B cell (primary cell): ENCODE results near the gene C19orf73.

Experiments
- EZH2 ChIP-seq: IDR thresholded peaks from 2 replicates; pipeline ENCODE4 v1.6.1; 2012; ENCODE audit warnings: borderline replicate concordance, low read depth, mild to moderate bottlenecking, moderate library complexity, low read length; ENCODE audit not compliant: insufficient read depth, poor library complexity, severe bottlenecking
- TF ChIP-seq, protein P1 (sequence below): fragments of 200-600 bp; IDR thresholded peaks from one replicate; pipeline ENCODE4 v1.8.0; 2022; ENCODE audit warnings: antibody characterized with exemption, mild to moderate bottlenecking

DNA sequence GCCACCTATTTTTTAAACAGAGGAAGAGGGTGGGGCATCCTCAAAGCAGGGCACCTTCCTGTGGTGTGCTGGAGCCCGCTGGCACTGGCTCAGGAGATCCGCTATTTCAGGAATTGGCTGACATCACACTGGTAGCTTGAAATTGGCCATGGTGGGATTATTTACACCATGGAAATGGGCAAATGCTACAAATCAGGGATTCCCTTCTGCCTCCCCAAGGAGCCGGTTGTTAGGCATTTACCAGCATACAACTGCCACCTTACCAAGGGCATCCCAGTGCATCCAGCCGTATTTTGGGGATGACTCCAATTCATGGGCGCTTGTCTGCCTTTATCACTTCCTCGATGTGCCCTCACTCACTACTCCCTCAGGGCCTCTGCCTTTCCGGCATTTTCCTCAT is 22.0 kb upstream of the C19orf73 start:
- TF ChIP-seq, protein P1, sequence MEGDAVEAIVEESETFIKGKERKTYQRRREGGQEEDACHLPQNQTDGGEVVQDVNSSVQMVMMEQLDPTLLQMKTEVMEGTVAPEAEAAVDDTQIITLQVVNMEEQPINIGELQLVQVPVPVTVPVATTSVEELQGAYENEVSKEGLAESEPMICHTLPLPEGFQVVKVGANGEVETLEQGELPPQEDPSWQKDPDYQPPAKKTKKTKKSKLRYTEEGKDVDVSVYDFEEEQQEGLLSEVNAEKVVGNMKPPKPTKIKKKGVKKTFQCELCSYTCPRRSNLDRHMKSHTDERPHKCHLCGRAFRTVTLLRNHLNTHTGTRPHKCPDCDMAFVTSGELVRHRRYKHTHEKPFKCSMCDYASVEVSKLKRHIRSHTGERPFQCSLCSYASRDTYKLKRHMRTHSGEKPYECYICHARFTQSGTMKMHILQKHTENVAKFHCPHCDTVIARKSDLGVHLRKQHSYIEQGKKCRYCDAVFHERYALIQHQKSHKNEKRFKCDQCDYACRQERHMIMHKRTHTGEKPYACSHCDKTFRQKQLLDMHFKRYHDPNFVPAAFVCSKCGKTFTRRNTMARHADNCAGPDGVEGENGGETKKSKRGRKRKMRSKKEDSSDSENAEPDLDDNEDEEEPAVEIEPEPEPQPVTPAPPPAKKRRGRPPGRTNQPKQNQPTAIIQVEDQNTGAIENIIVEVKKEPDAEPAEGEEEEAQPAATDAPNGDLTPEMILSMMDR = no peak
- no peak for TF ChIP-seq EZH2
